Sigmoid colon (tissue), 3 donors: ENCODE measurements around the gene SLC25A45.

Source experiments
- CTCF ChIP-seq, 4 experiments: fragments of 450-650 bp in 3 of 4; fragments of 200-600 bp in 1 of 4; IDR thresholded peaks; one replicate each; pipeline ENCODE4 v1.5.1; 2016 to 2019; ENCODE audit warnings: antibody characterized with exemption in 4 of 4, mild to moderate bottlenecking in 3 of 4, moderate library complexity in 2 of 4
- POLR2A ChIP-seq, 2 donors: fragments of 450-650 bp; IDR thresholded peaks; one replicate each; pipeline ENCODE4 v1.6.1; 2016; ENCODE audit warnings: antibody characterized with exemption in 2 of 2, mild to moderate bottlenecking in 2 of 2, moderate library complexity in 2 of 2

GRCh38 chr11:65417702-65418430 is 35.4 kb upstream of the SLC25A45 start:
- TF ChIP-seq CTCF (IDR thresholded peaks at IDR 0.05) = no peak
- TF ChIP-seq POLR2A (IDR thresholded peaks at IDR 0.05) = no peak
